ENCODE data around the gene PPIL3.

Gene PPIL3

GRCh38 chr2:200860092-200860795 is 28.6 kb downstream of the PPIL3 start:
- no peak for DNase-seq

- no peak for DNase-seq
These were observed 32.1 kb downstream of the PPIL3 start for GRCh38 chr2:200856806-200857205.

GRCh38 chr2:200852605-200853004 is 36.3 kb downstream of the PPIL3 start:
- DNase-seq, result no peak

- DNase-seq, result no peak
These were observed 37.3 kb downstream of the PPIL3 start for GRCh38 chr2:200851398-200852248.

- DNase-seq, result no peak
These were observed 38.2 kb downstream of the PPIL3 start for GRCh38 chr2:200850512-200851256.

GRCh38 chr2:200847939-200848338 is 40.9 kb downstream of the PPIL3 start:
- DNase-seq, result no peak

GRCh38 chr2:200847269-200847668 is 41.6 kb downstream of the PPIL3 start:
- no peak for DNase-seq

- DNase-seq, result no peak
These were observed 43.1 kb downstream of the PPIL3 start for GRCh38 chr2:200845669-200846325.

GRCh38 chr2:200845194-200845593 is 43.7 kb downstream of the PPIL3 start:
- DNase-seq, result no peak

GRCh38 chr2:200843993-200844948 is 44.6 kb downstream of the PPIL3 start:
- DNase-seq, result no peak

- DNase-seq, result no peak
These were observed 49.4 kb downstream of the PPIL3 start for GRCh38 chr2:200839513-200839912.

- DNase-seq, result no peak
These were observed 54.2 kb downstream of the PPIL3 start for GRCh38 chr2:200834701-200835100.

GRCh38 chr2:200829258-200829655 is 59.6 kb downstream of the PPIL3 start:
- DNase-seq, result no peak

GRCh38 chr2:200828572-200829257 is 60.2 kb downstream of the PPIL3 start:
- DNase-seq, result no peak

GRCh38 chr2:200828104-200828503 is 60.8 kb downstream of the PPIL3 start:
- no peak for DNase-seq

GRCh38 chr2:200821686-200822245 is 67.1 kb downstream of the PPIL3 start:
- DNase-seq, result no peak
